HFF-Myc (cell line): ENCODE results near the gene AFF3.
"Not testable (repeated sequence)": the region's sequence is repeated elsewhere in the genome, so short reads cannot be mapped to it uniquely, and the experiment has no call there.

Source experiments
- DNase-seq: peaks from one replicate; pipeline ENCODE4 v3.0.0-alpha.2; 2011; ENCODE audit warnings: low read depth; ENCODE audit errors: extremely low read depth
- H3K4me3 ChIP-seq: replicated peaks from 2 replicates; pipeline ENCODE4 v1.5.1; 2011; ENCODE audit warnings: low read depth, mild to moderate bottlenecking, control low read depth, low read length
- TF ChIP-seq, protein P1 (sequence below): IDR thresholded peaks from 2 replicates; pipeline ENCODE4 v1.5.1; 2012; ENCODE audit warnings: mild to moderate bottlenecking, low read depth, low read length, control low read depth; ENCODE audit errors: missing control alignments

The AFF3 gene

GRCh38 chr2:99935662-99936061, 206.7 kb downstream of the AFF3 start:
- no peak for DNase-seq
- TF ChIP-seq, protein P1, sequence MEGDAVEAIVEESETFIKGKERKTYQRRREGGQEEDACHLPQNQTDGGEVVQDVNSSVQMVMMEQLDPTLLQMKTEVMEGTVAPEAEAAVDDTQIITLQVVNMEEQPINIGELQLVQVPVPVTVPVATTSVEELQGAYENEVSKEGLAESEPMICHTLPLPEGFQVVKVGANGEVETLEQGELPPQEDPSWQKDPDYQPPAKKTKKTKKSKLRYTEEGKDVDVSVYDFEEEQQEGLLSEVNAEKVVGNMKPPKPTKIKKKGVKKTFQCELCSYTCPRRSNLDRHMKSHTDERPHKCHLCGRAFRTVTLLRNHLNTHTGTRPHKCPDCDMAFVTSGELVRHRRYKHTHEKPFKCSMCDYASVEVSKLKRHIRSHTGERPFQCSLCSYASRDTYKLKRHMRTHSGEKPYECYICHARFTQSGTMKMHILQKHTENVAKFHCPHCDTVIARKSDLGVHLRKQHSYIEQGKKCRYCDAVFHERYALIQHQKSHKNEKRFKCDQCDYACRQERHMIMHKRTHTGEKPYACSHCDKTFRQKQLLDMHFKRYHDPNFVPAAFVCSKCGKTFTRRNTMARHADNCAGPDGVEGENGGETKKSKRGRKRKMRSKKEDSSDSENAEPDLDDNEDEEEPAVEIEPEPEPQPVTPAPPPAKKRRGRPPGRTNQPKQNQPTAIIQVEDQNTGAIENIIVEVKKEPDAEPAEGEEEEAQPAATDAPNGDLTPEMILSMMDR = no peak
- H3K4me3 ChIP-seq = no peak overlapping the region

DNA sequence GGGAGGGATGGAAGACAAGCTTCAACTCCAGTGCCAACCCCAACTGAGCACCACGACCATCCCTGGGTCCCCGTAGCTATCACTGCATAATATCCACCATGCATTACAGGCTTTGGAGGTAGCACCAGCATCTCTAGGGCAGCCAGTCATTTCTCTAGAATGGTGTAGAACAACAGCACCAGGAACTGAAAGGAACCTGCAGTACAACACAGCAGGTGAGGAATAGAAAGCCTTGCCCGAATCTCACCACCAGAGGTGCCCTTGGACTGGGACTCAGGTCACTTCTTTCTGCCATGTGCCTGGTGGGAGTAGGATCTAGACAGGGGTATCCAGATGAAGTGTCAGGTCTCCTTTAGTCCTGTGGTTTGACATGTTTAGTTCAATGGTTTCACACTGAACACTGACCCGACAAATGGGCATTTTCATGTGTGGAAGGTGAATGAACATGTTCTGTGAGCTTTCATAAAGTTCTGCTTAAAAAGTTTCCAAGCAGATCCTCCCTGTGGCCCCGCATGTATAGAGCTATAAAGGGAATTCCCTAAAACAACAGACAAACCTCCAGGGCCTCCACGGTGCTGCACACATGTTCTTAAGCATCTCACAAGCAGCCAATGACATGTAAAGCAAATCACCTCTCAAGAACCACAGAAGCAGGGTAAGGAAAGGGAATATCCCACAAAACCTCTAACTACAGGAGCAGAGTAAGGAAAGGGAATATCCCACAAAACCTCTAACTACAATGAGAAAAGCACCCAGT, 208.3 kb downstream of the AFF3 start:
- H3K4me3 ChIP-seq = no peak overlapping the region
- TF ChIP-seq, protein P1 = no peak
- DNase-seq = no peak

- DNase-seq = not testable (repeated sequence)
Measured at GRCh38 chr2:99933491-99933890, 208.9 kb downstream of the AFF3 start.

GRCh38 chr2:99928470-99929053, 213.8 kb downstream of the AFF3 start:
- H3K4me3 ChIP-seq = no peak overlapping the region
- TF ChIP-seq, protein P1 = no peak

More at GRCh38 chr2:99933491-99933890, 208.9 kb downstream of the AFF3 start:
- H3K4me3 ChIP-seq = not testable (repeated sequence)

DNA sequence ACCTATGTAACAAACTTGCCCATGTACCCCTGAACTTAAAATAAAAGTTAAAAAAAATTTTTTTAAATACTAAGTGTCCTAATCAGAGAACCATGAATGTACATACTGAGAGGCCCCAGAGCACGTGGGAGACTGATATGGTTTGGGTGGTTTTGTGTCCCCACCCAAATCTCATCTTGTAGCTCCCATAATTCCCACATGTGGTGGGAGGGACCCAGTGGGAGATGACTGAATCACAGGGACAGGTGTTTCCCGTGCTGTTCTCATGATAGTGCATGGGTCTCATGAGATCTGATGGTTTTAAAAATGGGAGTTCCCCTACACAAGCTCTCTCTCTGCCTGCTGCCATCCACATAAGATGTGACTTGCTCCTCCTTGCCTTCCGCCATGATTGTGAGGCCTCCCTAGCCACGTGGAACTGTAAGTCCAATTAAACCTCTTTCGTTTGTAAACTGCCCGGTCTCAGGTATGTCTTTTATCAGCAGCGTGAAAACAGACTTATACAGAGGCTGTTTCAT, 214.6 kb downstream of the AFF3 start:
- DNase-seq, H3K4me3 ChIP-seq: not testable (repeated sequence)

More at GRCh38 chr2:99928470-99929053, 213.8 kb downstream of the AFF3 start:
- DNase-seq = no peak

- TF ChIP-seq, protein P1 = no peak
- DNase-seq = no peak
- H3K4me3 ChIP-seq = no peak overlapping the region
Measured at GRCh38 chr2:99926986-99927385, 215.4 kb downstream of the AFF3 start.

DNA sequence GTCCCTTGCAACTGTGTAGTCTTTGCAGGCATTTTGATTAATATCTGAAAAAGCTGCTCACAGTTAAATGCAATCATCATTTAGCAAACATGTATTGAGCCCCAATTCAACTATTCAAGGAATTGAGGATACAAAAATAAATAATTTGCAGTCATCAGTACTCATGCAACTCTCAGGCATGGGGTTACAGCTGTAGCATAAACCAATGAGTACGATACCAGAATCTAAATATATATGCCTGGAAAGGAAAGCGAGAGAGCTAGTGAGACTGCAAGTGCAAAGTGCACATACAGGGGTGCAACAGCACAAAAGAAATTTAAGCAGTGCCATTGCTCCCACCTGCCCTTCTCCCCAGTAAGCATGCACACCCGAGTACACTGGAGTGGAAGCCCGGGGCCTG, 216.4 kb downstream of the AFF3 start:
- H3K4me3 ChIP-seq = no peak overlapping the region
- no peak for DNase-seq
- TF ChIP-seq, protein P1 = no peak
